GM21529 (cell line): ENCODE results near the gene PSMB7.

Source experiments
- ATAC-seq: cut with Tn5 transposase; IDR thresholded peaks from one replicate; pipeline ENCODE4 v1.9.1; 2021; ENCODE audit not compliant: unreplicated experiment

PSMB7 gene

GRCh38 chr9:124329206-124329792 lies 85.9 kb downstream of the PSMB7 start:
- ATAC-seq: no peak

- no peak for ATAC-seq
Observed at GRCh38 chr9:124328285-124328684, 87.0 kb downstream of the PSMB7 start.

- no peak for ATAC-seq
Observed at GRCh38 chr9:124327491-124327890, 87.8 kb downstream of the PSMB7 start.

GRCh38 chr9:124326378-124326777 lies 88.9 kb downstream of the PSMB7 start:
- no peak for ATAC-seq

- no peak for ATAC-seq
Observed at GRCh38 chr9:124325816-124326215, 89.4 kb downstream of the PSMB7 start.

- ATAC-seq: no peak
Observed at GRCh38 chr9:124323904-124324303, 91.3 kb downstream of the PSMB7 start.

- ATAC-seq: no peak
Observed at GRCh38 chr9:124322618-124323432, 92.4 kb downstream of the PSMB7 start.

GRCh38 chr9:124321935-124322334 lies 93.3 kb downstream of the PSMB7 start:
- ATAC-seq: no peak

- no peak for ATAC-seq
Observed at GRCh38 chr9:124321416-124321815, 93.8 kb downstream of the PSMB7 start.

GRCh38 chr9:124320062-124320973 lies 94.9 kb downstream of the PSMB7 start:
- ATAC-seq: no peak

- no peak for ATAC-seq
Observed at GRCh38 chr9:124315882-124316281, 99.4 kb downstream of the PSMB7 start.

- no peak for ATAC-seq
Observed at GRCh38 chr9:124313940-124314339, 101.3 kb downstream of the PSMB7 start.

- ATAC-seq: no peak
Observed at GRCh38 chr9:124312290-124313265, 102.7 kb downstream of the PSMB7 start.

GRCh38 chr9:124311283-124311682 lies 104.0 kb downstream of the PSMB7 start:
- no peak for ATAC-seq

GRCh38 chr9:124309667-124310084 lies 105.6 kb downstream of the PSMB7 start:
- ATAC-seq: no peak

- ATAC-seq: no peak
Observed at GRCh38 chr9:124308606-124309491, 106.4 kb downstream of the PSMB7 start.

GRCh38 chr9:124307379-124308030 lies 107.7 kb downstream of the PSMB7 start:
- no peak for ATAC-seq

GRCh38 chr9:124306098-124306735 lies 109.0 kb downstream of the PSMB7 start:
- no peak for ATAC-seq
